ENCODE results near the gene UPF2. TPM values are rescaled to one million over a fixed set of nuclear protein-coding genes. Genes with fewer than 3 reads are reported as not detected.
A peak's percentile ranks its signal among the peaks of the same experiment; 100 is the strongest.

UPF2 gene
- total and polyA plus RNA-seq, 4 donors = 6.6 to 19.6 (median 16.4) TPM

DNA sequence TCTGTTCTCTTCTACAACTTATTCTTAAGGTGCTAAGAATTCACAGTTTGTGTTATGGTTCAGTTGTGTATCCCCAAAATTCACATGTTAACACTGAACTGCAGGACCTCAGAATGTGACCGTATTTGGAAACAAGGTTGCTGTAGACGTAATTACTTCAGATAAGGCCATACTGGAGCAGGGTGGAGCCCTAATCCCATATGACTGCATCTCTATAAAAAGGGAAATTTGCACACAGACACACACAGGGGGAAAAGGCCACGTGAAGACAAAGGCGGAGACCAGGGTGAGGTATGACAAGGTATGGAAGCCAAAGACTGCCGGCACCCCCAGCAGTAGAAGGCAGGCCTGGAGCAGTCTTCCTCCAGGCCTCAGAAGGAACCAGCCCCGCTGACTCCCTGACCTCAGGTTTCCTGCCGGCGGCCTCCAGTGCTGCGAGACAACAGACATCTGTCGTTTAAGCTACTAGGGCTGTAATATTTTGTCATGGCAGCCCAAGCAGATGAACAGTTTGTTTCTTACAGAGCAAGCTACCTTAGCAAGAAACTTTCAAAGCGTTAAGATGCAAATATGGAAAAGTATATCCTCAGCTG is 120.7 kb downstream of the UPF2 start:
- Histone ChIP-seq H3K4me3 (ENCODE audit: low read depth in 1 of 3, low read length in 3 of 3) (no peak overlapping the region), H3K4me1 (ENCODE audit: control insufficient read depth in 4 of 4, insufficient read depth in 4 of 4, low read length in 3 of 4) (peaks cover 0 to 2% (median 0%) of the 10 kb centered on the region in 4 donors), H3K36me3 (ENCODE audit: control insufficient read depth in 4 of 4, insufficient read depth in 3 of 4, low read depth in 1 of 4, low read length in 3 of 4) (peaks cover 6 to 49% (median 30%) of the 10 kb centered on the region in 4 donors), H3K27me3 (ENCODE audit: control insufficient read depth in 4 of 4, insufficient read depth in 4 of 4, low read length in 3 of 4) (no peaks in the 10 kb centered on the region), H3K27ac (ENCODE audit: low read depth in 1 of 2, low read length in 2 of 2) (no peak overlapping the region), H3K9me3 (ENCODE audit: control insufficient read depth in 4 of 4, low read length in 3 of 4) (no peaks in the 10 kb centered on the region), H3K9ac (ENCODE audit: low read depth in 1 of 2, low read length in 2 of 2) (no peak overlapping the region)
- TF ChIP-seq NR2F2 (IDR thresholded peaks at IDR 0.05) = peak; percentile 70
- TF ChIP-seq JUND (IDR thresholded peaks at IDR 0.05) = no peak
- WGBS = 79% methylated on average over 11 of the region's 11 CpGs
- no peak for DNase-seq (ENCODE audit: low spot score)

GRCh38 chr10:11919271-11919670 is 123.3 kb downstream of the UPF2 start:
- DNase-seq (ENCODE audit: low spot score) = no peak
- H3K27ac ChIP-seq (ENCODE audit: low read depth in 1 of 2, low read length in 2 of 2) = no peak overlapping the region
- no peaks in the 10 kb centered on the region for H3K27me3 ChIP-seq (ENCODE audit: control insufficient read depth in 4 of 4, insufficient read depth in 4 of 4, low read length in 3 of 4)
- H3K36me3 ChIP-seq (ENCODE audit: control insufficient read depth in 4 of 4, insufficient read depth in 3 of 4, low read depth in 1 of 4, low read length in 3 of 4) = peaks cover 5 to 29% (median 16%) of the 10 kb centered on the region in 4 donors
- H3K4me3 ChIP-seq (ENCODE audit: low read depth in 1 of 3, low read length in 3 of 3) = no peak overlapping the region
- no peak for TF ChIP-seq HNF4G (IDR thresholded peaks at IDR 0.05)
- TF ChIP-seq RXRA (IDR thresholded peaks at IDR 0.05) = no peak
- no peak for TF ChIP-seq CTCF (IDR thresholded peaks at IDR 0.05; ENCODE audit: low read depth, low read length, missing input control)
- no peak for TF ChIP-seq NR2F2 (IDR thresholded peaks at IDR 0.05)
- no peak for TF ChIP-seq JUND (IDR thresholded peaks at IDR 0.05)
- TF ChIP-seq ZBTB33 (IDR thresholded peaks at IDR 0.05) = no peak
- TF ChIP-seq, protein P1, sequence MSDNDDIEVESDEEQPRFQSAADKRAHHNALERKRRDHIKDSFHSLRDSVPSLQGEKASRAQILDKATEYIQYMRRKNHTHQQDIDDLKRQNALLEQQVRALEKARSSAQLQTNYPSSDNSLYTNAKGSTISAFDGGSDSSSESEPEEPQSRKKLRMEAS (IDR thresholded peaks at IDR 0.05) = no peak
- no peak for TF ChIP-seq RAD21 (IDR thresholded peaks at IDR 0.05)
- no peak for TF ChIP-seq TAF1 (conservative IDR thresholded peaks at IDR 0.05)
- TF ChIP-seq HNF4A (conservative IDR thresholded peaks at IDR 0.05) = no peak
- TF ChIP-seq, protein P2, sequence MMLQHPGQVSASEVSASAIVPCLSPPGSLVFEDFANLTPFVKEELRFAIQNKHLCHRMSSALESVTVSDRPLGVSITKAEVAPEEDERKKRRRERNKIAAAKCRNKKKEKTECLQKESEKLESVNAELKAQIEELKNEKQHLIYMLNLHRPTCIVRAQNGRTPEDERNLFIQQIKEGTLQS (IDR thresholded peaks at IDR 0.05) = no peak
- H3K9ac ChIP-seq (ENCODE audit: low read depth in 1 of 2, low read length in 2 of 2) = no peak overlapping the region
- 94% methylated on average over 7 of the region's 7 CpGs for WGBS
- peaks cover 0 to 2% (median 0%) of the 10 kb centered on the region in 4 donors for H3K4me1 ChIP-seq (ENCODE audit: control insufficient read depth in 4 of 4, insufficient read depth in 4 of 4, low read length in 3 of 4)
- no peaks in the 10 kb centered on the region for H3K9me3 ChIP-seq (ENCODE audit: control insufficient read depth in 4 of 4, low read length in 3 of 4)

DNA sequence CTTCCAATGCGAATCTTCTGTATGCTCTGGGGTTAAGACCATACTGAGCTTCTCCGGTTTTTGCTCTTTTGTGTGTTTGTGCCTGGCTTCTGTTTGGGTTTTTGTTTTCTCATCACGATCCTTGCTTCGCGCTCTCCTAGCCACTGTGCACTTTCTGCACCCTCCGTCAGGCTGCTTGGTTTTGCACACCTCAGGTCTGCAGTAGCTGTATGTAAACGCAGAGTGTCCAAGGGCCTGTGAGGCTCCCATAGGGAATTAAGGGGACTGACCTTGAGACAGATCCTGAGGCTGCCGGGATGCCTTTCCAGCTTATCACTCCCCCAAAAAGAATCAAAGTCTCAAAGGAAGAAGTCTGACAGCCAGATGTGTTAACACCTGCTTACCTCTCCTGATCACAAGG is 124.2 kb downstream of the UPF2 start:
- Histone ChIP-seq H3K36me3 (ENCODE audit: control insufficient read depth in 4 of 4, insufficient read depth in 3 of 4, low read depth in 1 of 4, low read length in 3 of 4) (peaks cover 5 to 29% (median 16%) of the 10 kb centered on the region in 4 donors), H3K27me3 (ENCODE audit: control insufficient read depth in 4 of 4, insufficient read depth in 4 of 4, low read length in 3 of 4) (no peaks in the 10 kb centered on the region), H3K9me3 (ENCODE audit: control insufficient read depth in 4 of 4, low read length in 3 of 4) (no peaks in the 10 kb centered on the region), H3K9ac (ENCODE audit: low read depth in 1 of 2, low read length in 2 of 2) (no peak overlapping the region), H3K27ac (ENCODE audit: low read depth in 1 of 2, low read length in 2 of 2) (no peak overlapping the region), H3K4me1 (ENCODE audit: control insufficient read depth in 4 of 4, insufficient read depth in 4 of 4, low read length in 3 of 4) (peaks cover 0 to 2% (median 0%) of the 10 kb centered on the region in 4 donors), H3K4me3 (ENCODE audit: low read depth in 1 of 3, low read length in 3 of 3) (no peak overlapping the region)
- 89% methylated on average over 8 of the region's 8 CpGs for WGBS
- no peak for DNase-seq (ENCODE audit: low spot score)
- TF ChIP-seq ZBTB33 (IDR thresholded peaks at IDR 0.05) = no peak
- no peak for TF ChIP-seq EGR1 (IDR thresholded peaks at IDR 0.05; ENCODE audit: low read depth in 2 of 2)
- no peak for TF ChIP-seq YY1 (IDR thresholded peaks at IDR 0.05)
- no peak for TF ChIP-seq CTCF (IDR thresholded peaks at IDR 0.05; ENCODE audit: low read depth, low read length, missing input control)
- TF ChIP-seq, protein P1 (IDR thresholded peaks at IDR 0.05) = no peak
